ENCODE measurements around the gene CANX.

DNA sequence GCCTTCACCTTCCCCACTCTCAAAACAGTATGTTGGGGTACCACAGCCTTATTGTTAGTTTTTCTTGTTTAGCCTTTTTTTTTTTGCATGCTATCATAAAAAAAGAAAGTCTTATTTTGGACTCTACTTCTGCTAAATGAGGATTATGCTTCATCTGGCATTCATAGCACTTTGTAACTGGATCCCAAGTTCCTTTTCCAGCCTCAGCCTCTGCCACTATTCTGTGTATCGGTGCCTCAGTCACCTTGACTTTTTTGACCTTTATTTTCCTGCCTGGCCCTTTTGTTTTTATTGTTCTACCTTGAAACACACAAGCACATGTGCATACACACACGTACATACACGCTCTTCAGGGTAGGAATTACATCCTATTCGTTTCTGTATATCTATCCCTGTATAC lies 25.4 kb downstream of the CANX start:
- TF ChIP-seq CXXC5 (CRISPR knock-in tag; IDR thresholded peaks at IDR 0.05) (no peak), DACH1 (IDR thresholded peaks at IDR 0.05; ENCODE audit: partially characterized antibody) (no peak), POLR2AphosphoS5 (IDR thresholded peaks at IDR 0.05; ENCODE audit: control insufficient read depth, insufficient read depth, low read depth, low read length) (no peak), RAD51 (IDR thresholded peaks at IDR 0.05; ENCODE audit: borderline replicate concordance, low read depth) (no peak), NR1H2 (CRISPR knock-in tag; IDR thresholded peaks at IDR 0.05) (no peak)
- TF ChIP-seq, protein P1, sequence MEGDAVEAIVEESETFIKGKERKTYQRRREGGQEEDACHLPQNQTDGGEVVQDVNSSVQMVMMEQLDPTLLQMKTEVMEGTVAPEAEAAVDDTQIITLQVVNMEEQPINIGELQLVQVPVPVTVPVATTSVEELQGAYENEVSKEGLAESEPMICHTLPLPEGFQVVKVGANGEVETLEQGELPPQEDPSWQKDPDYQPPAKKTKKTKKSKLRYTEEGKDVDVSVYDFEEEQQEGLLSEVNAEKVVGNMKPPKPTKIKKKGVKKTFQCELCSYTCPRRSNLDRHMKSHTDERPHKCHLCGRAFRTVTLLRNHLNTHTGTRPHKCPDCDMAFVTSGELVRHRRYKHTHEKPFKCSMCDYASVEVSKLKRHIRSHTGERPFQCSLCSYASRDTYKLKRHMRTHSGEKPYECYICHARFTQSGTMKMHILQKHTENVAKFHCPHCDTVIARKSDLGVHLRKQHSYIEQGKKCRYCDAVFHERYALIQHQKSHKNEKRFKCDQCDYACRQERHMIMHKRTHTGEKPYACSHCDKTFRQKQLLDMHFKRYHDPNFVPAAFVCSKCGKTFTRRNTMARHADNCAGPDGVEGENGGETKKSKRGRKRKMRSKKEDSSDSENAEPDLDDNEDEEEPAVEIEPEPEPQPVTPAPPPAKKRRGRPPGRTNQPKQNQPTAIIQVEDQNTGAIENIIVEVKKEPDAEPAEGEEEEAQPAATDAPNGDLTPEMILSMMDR (IDR thresholded peaks at IDR 0.05 in 2 of 3, conservative IDR thresholded peaks at IDR 0.05 in 1 of 3; ENCODE audit: insufficient read depth in 2 of 3, low read depth in 1 of 3, low read length in 3 of 3) = no peak
